ENCODE results near the gene ASB16.
"Not testable (repeated sequence)": the region's sequence is repeated elsewhere in the genome, so short reads cannot be mapped to it uniquely, and the experiment has no call there.

The ASB16 gene

DNA sequence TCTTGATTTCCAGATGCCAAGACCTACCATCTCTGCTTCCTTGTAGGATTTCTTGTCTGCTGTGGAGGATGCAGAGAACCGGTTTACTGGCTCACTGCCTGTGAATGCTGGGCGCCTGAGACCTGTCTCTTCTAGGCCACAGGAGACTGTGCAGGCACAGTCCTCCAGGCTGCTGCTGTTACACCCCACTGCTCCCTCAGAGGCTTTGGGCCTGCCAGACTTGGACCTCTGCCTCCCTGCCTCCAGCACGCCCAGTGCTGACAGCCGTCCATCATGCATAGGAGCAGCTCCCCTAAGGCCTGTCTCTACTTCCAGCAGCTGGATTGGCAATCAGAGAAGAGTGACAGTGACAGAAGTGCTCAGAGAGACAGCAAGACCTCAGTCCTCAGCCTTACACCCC, 22.7 kb upstream of the ASB16 start:
- DNase-seq (ENCODE audit: low read depth), result no peak

DNA sequence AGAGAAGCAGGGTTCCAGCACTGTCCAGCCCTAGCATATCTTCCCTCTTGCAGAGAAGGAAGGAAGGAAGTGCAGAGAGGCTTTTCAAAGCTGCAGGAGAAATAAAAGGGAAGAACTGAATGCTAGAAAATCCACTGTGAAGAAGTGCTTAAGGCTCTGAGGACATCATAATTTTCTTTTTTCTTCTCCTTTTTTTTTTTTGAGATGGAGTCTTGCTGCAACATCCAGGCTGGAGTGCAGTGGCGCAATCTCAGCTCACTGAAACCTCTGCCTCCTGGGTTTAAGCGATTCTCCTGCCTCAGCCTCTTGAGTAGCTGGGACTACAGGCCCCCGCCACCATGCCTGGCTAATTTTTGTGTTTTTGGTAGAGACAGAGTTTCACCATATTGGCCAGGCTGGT, 21.4 kb upstream of the ASB16 start:
- DNase-seq (ENCODE audit: low read depth), result not testable (repeated sequence)

DNA sequence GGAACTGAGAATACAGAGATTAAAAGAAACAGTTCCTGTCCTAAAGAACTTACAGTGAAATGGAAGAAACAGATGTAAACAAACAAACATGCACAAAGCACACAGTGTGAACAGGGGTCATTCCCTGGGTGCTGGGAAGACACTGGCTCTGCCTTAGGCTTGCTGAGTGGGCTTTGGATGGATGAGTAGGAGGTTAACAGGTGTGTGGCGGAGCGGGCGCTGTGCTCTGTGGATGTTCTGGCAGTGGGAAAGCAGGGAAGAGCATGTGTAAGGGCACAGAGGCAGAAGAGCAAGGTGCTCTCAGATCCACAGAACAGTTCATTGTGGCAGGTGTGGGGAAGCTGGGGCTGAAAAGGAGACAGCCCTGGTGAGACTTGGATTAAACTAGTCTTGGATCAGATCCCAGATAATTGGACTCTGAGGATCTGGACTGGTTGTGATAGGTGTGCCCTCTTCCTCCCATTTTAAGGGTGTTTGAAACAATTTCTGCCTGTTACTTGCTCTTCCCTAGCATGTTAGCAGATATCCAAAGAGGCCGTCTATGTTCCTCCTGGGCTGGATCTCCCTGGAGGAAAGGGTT, 20.7 kb upstream of the ASB16 start:
- no peak for DNase-seq (ENCODE audit: low read depth)

DNA sequence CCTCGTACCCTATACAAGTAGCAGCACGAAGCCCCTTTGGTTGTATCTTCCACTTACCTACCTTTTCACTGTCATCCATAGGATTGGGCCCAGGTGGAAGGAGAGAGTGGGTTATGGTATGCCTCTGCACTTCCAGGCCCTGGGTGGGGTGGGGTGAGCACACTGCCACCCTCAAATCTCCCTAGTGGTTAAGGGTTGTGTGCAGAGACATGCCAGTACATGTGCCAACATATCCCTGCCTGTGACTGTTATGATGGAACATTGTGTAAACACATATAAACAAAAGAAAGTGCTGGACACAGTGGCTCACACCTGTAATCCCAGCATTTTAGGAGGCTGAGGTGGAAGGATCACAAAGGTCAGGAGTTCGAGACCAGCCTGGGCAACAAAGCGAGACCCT, 17.6 kb upstream of the ASB16 start:
- DNase-seq (ENCODE audit: low read depth), result no peak

DNA sequence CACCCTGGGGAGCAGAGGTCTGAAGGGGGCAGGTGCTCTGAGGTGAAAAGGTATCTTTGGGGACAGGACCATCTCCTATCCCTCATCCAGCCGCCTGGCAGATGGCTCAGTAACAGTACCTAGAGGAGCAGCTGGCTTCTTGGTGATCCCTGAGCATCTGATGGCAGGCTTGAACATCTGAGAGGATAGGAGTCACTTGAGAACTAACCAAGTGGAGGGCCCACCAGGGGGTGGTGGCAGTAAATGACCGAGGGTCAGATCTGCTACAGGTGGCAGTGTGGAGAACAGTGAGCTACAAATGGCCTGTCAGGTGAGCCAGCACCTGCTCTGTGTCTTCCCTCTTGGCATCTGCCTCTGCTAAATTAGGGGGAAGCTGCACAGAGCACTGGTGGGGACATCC, 15.0 kb upstream of the ASB16 start:
- no peak for DNase-seq (ENCODE audit: low read depth)

DNA sequence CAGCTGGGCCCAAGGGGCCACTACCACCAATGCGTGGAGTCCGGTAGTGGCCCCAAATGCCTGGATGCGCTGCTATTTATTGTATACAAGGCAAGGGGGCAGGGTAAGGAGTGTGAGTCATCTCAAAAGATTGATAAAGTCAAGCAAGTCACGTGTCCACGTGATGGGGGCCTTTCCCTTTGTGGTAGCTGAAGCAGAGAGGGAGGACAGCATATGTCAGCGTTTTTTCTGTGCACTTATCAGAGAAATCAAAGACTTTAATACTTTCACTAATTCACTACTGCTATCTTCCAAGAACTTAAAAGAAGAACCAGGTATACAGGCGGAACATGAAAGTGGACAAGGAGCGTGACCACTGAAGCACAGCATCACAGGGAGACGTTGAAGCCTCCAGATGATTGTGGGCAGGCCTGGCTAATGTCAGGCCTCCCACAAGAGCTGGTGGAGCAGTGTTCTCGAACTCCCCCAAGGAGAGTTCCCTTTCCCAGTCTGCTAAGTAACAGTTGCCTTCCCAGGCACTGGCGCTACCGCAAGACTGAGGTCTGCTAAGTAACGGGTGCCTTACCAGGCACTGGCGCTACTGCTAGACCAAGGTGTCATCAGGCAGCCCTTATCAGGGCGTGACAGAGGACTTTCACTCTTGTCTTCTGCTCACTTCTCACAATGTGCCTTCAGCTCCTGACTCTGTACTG, 10.8 kb upstream of the ASB16 start:
- DNase-seq (ENCODE audit: low read depth), result no peak

DNA sequence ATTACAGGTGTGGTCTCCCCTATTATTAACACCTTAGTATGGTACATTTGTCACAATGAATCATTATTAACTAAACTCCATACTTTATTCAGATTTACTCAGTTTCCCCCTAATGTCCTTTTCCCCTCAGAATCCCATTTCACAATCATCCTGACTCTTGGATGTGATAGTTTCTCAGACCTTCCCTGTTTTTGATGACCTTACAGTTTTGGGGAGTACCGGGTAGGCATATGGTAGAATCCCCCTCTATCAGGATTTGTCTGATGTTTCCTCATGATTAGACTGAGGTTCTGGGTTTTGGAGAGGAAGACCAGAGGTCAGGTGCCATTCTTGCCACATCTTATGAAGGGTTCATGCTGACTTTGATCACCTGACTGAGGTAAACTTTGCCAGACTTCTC, 6.0 kb upstream of the ASB16 start:
- DNase-seq (ENCODE audit: low read depth), result no peak

DNA sequence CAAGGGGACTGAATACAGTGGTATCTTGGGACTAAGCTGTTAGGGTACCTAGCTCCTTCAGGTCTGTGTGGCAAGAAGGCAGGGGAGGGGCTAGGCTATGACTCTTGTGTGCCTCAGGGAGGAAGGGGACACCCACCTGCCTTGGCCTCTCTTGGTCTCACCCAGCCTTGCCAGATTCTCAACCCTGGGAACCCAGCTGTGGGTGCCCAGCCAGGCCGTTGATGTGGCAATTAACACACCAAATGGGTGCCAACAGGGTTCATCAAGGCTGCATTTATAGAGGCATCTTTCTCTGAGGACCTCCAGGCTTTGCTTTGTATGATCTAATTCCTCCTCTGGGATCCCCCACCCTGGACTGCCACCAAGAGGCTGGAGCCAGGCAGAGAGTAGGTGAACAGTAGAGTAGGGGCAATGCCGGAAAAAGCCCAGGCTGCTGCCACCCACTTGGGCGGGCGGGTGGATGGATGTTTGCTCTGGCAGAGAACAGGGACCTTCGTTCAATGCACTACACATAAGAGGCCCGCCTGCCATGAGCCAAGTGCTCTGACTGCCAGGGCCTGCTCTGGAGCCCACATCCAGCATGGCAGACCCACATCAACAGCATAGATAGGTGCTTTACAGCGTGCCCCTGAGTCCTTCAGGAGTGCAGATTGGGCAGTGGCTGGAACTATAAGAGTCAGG, 3.2 kb upstream of the ASB16 start:
- DNase-seq (ENCODE audit: low read depth), result no peak

DNA sequence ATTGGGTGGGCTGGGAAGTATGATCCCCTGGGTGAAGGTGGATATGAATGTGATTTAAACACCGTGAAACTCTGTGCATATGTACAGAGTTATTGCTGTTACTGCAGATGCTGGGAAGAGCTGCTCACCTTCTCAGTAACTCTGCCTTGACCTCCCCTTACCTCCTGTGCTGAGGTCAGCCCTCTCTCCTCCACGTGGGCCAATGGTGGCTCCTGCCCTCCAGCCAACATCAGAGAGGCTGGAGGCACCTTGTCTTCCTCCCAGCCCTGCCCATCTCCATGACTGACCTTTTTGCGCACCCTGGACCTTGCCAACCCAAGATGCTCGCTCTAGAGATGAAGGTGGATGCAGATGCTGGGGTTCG, 387 bp upstream of the ASB16 start:
- no peak for DNase-seq (ENCODE audit: low read depth)

DNA sequence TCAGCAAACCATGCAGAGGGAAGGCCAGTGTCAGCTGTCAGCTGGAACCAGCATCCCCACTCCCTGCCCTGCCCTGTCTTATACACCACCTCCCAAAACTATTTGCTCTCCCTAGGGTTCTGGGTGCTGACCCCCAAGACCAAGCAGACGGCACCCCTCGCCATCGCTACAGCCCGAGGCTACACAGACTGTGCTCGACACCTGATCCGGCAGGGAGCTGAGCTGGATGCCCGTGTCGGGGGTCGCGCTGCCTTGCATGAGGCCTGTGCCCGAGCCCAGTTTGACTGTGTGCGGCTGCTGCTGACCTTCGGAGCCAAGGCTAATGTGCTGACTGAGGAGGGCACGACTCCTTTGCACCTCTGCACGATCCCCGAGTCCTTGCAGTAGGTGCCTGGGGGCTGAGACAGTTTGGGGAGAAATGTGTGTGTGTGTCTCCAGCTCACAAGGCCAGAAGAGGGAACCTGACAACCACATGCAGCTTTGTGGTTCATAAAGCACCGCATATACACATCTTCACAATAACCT, 1.5 kb downstream of the ASB16 start:
- DNase-seq (ENCODE audit: low read depth), result no peak

DNA sequence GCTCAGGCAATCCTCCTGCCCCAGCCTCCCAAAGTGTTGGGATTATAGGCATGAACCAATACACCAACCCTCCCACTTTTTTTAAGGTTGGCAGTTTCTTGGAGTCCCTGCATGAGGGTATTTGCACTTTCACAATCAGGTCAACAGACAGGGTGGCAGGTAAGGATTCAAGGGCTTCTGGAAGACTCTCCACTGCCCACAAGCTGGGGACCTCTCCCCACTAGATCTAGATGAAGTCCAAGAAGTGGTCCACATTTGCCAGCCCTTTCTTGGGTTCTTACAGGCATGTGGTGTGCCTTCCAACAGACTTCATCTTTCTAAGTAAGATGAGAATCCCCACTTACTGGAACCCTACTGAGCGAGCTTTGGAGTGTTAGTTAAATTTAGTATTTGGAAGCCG, 3.9 kb downstream of the ASB16 start:
- no peak for DNase-seq (ENCODE audit: low read depth)

DNA sequence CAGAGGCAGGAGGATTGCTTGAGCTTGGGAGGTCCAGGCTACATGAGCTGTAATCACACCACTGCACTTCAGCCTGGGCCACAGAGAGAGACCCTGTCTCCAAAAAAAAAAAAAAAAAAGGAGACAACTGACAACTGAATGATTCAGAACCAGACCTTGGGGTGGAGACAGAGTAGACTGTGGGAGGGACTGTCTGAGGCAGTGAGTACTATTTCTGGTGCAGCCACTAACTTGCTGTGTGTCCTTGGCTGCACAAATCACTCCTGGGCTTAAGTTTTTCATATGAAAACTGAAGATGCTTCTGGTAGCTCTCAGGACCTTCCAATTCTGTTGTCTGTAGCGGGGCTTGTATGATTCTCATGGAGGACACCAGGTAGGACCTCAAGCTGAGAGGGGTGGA, 5.8 kb downstream of the ASB16 start:
- no peak for DNase-seq (ENCODE audit: low read depth)

DNA sequence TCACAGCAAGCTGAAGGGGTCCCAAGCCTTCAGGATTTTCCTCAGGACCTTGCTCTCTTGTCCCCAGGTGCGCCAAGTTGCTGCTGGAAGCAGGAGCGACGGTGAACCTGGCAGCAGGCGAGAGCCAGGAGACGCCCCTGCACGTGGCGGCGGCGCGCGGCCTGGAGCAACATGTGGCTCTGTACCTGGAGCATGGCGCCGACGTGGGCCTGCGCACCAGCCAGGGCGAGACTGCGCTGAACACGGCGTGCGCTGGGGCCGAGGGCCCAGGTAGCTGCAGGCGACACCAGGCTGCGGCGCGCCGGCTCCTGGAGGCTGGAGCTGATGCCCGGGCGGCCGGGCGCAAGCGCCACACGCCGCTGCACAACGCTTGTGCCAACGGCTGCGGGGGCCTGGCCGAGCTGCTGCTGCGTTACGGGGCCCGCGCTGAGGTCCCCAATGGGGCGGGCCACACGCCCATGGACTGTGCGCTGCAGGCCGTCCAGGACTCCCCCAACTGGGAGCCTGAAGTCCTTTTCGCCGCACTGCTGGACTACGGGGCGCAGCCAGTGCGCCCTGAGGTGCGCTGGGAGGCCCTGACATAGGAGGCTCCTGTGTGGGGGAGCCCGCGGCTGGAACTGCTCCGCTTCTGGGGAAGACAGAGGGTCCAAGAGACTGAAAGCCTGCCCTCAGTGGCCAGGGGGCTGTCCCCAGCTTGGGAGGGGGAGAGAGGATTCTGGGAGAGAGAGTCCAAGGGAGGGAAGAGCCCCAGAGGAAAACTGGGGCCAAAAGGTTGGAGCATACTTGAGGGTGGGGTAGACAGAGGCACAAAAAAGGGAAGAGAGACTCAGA, 6.4 kb downstream of the ASB16 start:
- DNase-seq (ENCODE audit: low read depth), result no peak

DNA sequence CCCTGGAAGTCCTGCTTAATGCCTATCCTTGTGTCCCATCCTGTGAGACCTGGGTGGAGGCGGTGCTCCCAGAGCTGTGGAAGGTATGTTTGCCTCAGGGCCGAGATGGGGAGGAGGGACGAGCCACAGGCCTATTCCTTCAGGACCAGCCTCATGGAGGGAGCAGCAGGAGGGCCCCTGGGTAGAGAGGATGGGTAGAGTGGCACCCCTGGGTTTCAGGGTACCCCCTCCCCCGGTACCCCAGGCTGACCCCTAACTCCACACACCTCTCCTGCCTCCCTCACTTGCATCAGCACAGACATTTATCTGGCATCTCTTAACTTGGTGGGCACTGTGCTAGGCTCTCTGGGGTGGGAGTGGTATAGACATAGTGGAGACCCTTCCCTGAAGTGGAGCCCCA, 7.1 kb downstream of the ASB16 start:
- no peak for DNase-seq (ENCODE audit: low read depth)

DNA sequence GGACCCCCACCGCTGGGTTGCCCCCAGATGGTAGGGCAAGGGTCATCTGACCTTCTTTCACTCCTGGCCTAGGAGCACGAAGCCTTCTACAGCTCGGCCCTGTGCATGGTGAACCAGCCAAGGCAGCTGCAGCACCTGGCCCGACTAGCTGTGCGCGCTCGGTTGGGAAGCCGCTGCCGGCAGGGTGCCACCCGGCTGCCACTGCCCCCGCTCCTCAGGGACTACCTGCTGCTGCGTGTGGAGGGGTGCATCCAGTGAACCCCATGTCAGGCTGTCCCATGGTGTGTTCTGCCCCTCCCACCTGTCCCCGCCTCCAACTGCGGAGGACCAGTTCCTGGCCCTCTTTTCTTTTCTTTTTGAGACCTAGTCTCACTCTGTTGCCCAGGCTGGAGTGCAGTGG, 7.6 kb downstream of the ASB16 start:
- no peak for DNase-seq (ENCODE audit: low read depth)

DNA sequence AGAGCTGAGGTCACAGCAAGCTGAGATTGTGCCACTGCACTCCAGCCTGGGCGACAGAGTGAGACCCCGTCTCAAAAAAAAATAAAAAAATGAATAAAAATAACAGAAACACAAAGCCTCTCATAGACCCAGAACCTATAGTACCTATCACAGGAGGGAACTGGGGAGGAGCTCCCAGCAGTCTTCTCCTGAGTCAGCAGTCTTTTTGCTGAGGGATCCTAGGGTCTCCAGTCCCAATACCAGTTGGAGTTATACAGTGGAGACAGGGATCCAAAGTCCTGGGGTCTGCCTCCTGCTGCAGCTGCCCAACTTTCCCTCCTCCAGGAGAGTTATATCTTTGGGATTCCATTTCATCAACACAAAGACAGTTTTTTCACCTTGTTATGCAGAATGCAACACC, 12.5 kb downstream of the ASB16 start:
- no peak for DNase-seq (ENCODE audit: low read depth)

DNA sequence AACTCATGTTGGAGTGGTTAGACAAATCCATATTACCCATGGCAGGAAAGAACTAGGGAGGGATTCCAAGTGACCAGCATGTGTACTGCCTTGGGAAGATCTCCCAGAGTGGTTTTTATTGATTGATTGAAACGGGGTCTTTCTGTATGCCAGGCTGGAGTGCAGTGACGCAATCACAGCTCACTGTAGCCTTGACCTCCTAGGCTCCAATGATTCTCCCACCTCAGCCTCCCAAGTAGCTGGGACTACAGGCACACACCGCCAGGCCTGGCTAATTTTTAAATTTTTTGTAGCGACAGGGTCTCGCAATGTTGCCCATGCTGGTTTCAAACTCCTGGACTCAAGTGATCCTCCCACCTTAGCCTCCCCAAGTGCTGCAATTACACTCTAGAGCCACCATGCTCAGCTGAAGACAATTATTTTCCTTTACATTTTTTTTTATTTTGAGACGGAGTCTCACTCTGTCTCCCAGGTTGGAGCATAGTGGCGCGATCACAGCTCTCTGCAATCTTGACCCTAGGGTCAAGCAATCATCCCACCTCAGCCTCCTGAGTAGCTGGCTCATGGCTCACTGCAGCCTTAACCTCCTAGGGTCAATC, 13.8 kb downstream of the ASB16 start:
- no peak for DNase-seq (ENCODE audit: low read depth)

DNA sequence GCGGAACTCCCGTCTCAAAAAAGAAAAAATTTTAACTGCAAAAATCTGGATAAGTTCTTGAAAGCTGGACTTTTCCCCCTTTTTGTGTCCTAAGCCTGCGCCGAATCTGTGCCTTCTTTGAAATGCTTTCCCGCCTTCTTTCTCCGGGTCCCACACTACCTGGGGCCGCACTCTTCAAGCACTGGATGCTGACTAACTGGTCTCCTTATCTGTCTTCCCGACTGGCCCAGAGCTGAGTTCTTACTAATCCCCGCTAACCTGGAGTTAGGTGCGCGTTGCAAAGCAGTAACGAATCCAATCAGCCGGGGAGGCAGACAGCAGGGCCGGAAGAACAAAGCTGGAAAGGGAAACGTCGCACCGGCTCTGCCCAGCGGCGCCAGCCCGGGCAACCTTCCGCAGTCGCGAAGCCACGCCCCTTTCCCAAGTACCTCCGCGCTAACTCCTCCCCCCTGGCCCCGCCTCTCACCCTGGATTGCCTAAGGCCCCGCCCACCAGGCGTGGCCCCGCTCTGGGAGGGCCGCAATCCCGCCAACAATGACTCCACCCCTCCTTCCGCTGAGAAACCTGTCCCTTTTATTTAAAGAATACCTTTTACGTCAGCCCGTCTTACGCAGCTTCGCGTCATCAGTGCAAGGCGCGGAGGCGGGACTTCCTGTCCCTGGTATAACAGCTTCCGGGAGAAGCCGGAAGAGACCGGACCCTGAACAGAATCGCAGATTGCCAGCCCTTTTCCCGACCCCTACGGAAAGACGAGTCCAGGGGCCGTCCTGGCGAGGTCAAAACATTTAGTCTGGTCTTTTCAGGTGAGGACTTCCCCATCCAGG, 16.0 kb downstream of the ASB16 start, which contains the start of gene TMUB2:
TSS of gene TMUB2 (plus strand) at position 666 of the 824 bp plus-strand sequence. CDS start 737 bp downstream, outside the sequence.
- peak; percentile 100 for DNase-seq (ENCODE audit: low read depth)

DNA sequence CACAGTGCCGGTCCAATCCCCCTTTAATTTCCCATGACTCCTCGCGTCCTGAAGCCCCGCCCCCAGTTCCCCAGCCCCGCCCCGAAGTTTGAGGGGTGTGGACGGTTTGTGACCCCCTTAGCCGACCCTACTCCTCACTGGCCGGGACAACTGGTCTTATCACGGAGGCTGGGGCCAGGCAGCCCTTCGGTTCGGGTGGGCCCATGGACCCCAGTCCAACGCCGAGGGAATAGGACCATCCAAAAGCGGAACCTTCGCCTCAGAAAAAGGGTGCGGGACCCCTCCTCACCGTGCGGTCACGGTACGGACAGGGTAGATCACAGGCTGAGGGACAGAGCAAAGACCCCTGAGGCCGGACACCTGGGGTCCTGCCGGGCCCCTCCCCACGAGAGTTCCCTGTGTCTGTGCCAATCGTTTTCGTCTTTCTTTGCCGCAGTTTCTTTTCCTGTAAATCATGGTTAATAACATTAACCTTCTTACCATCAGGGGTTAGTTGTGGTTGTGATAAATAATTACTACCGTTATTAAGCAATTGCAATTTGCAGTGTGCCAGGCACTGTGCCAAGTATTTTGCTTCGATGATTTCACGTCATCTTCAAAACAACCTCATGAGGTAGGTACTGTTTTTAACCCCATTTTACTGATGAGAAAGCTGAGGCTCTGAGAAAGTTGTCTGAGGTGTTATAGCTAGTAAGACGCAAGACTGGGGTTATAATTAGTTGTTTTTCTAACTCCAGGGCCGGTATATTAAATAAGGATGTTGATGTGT, 16.8 kb downstream of the ASB16 start:
- no peak for DNase-seq (ENCODE audit: low read depth)

Data from activated gamma-delta T cell treated with anti-CD3 and anti-CD28 coated beads, Interleukin-2, amount 50 U/mL, for 16 hours (primary cell).